Skeletal muscle satellite cell (primary cell): ENCODE data around the gene H6PD.

Experiments
- H3K27me3 ChIP-seq: 2 replicates; pipeline ENCODE4 v1.7.0; 2013; ENCODE audit warnings: low read length; ENCODE audit not compliant: control insufficient read depth, insufficient read depth
- H3K36me3 ChIP-seq: 2 replicates; pipeline ENCODE4 v1.7.0; 2013; ENCODE audit warnings: mild to moderate bottlenecking, control low read depth, low read length; ENCODE audit not compliant: insufficient read depth
- H3K4me1 ChIP-seq: 2 replicates; pipeline ENCODE4 v1.7.0; 2013; ENCODE audit warnings: low read length; ENCODE audit not compliant: control insufficient read depth, insufficient read depth
- H3K4me2 ChIP-seq: 2 replicates; pipeline ENCODE4 v1.7.0; 2013; ENCODE audit warnings: mild to moderate bottlenecking, low read length
- H3K4me3 ChIP-seq: 2 replicates; pipeline ENCODE4 v1.7.0; 2013; ENCODE audit warnings: low read length
- H3K9ac ChIP-seq: 2 replicates; pipeline ENCODE4 v1.7.0; 2013; ENCODE audit warnings: mild to moderate bottlenecking, low read depth, low read length, moderate library complexity
- H3K9me3 ChIP-seq: replicated peaks from 2 replicates; pipeline ENCODE4 v1.7.0; 2013; ENCODE audit warnings: mild to moderate bottlenecking, control low read depth, low read length

The H6PD gene

DNA sequence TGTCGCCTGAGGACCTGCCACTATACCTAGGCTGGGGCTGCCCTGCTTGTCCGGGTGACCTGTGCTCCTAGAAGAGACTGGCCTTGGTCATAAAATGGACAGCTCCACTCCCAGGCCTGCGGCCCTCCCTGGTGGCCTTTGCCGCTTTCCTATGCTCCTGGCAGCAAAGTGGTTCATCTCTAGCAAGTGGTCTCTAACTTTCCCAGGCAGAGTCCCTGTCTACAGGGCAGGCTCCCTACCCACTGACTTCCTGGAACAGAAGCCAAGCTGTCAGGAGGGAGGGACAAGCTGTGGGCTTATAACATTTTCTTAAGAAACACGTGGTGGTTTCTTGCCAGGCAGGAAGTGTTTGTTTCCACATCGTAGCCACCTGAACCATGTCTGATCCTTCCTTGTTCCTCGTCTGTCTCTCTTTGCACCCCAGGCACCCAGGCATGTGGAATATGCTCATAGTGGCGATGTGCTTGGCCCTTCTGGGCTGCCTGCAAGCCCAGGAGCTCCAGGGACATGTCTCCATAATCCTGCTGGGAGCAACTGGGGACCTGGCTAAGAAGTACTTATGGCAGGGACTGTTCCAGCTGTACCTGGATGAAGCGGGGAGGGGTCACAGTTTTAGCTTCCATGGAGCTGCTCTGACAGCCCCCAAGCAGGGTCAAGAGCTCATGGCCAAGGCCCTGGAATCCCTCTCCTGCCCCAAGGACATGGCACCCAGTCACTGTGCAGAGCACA is 10.1 kb downstream of the H6PD start:
- Histone ChIP-seq H3K4me1 (peaks cover 81% of the 10 kb centered on the region), H3K27me3 (no peaks in the 10 kb centered on the region), H3K9ac (no peak overlapping the region), H3K9me3 (no peaks in the 10 kb centered on the region), H3K4me3 (no peak overlapping the region), H3K4me2 (no peak overlapping the region), H3K36me3 (peaks cover 47% of the 10 kb centered on the region)

DNA sequence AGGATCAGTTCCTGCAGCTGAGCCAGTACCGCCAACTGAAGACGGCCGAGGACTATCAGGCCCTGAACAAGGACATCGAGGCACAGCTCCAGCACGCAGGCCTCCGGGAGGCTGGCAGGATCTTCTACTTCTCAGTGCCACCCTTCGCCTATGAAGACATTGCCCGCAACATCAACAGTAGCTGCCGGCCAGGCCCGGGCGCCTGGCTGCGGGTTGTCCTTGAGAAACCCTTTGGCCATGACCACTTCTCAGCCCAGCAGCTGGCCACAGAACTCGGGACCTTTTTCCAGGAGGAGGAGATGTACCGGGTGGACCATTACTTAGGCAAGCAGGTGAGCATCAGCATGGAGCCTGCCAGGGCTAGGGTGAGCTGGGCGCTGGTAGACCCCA is 10.7 kb downstream of the H6PD start:
- Histone ChIP-seq H3K4me3 (no peak overlapping the region), H3K4me2 (no peak overlapping the region), H3K4me1 (peaks cover 81% of the 10 kb centered on the region), H3K9ac (no peak overlapping the region), H3K36me3 (peaks cover 50% of the 10 kb centered on the region), H3K9me3 (no peaks in the 10 kb centered on the region), H3K27me3 (no peaks in the 10 kb centered on the region)

DNA sequence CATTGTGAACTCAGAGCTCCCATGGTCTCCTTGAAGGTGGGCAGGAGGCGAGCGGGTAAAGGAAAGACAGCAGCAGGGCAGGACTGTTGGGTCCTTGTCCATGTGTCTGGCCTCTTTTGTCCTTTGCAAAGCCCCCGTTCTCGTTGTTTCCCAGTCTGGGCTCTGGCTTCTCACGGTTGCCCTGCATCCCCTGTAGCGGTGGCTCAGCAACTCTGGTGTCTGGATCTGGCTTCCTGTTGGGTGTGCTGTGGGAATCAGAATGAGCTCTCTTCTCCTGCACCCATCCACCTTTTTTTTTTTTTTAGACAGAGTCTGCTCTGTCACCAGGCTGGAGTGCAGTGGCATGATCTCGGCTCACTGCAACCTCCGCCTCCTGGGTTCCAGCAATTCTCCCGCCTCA is 11.1 kb downstream of the H6PD start:
- Histone ChIP-seq H3K9ac (no peak overlapping the region), H3K4me3 (no peak overlapping the region), H3K36me3 (peaks cover 52% of the 10 kb centered on the region), H3K4me2 (no peak overlapping the region), H3K4me1 (peaks cover 81% of the 10 kb centered on the region), H3K27me3 (no peaks in the 10 kb centered on the region), H3K9me3 (no peaks in the 10 kb centered on the region)

DNA sequence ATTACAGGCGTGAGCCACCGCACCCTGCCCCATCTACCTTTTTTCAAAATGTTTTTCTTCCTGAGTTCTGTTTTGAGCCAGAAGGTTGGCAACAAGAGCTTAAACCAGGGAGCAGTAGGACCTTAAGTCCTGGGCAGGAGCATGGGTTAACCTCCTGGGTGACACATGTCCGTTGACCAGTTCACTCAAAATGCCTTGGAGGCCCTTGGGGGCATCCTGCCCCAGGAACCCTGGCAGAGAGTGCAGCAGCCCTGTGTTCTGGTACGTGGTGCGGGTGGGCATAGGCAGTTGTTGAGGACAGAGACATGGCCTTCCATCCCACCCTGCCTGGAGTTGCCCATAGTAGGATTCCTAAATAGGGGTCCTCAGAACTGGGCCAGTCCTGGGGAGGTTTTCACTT is 11.6 kb downstream of the H6PD start:
- Histone ChIP-seq H3K9ac (no peak overlapping the region), H3K36me3 (peaks cover 55% of the 10 kb centered on the region), H3K9me3 (no peaks in the 10 kb centered on the region), H3K4me2 (no peak overlapping the region), H3K4me1 (peaks cover 81% of the 10 kb centered on the region), H3K4me3 (no peak overlapping the region), H3K27me3 (no peaks in the 10 kb centered on the region)

DNA sequence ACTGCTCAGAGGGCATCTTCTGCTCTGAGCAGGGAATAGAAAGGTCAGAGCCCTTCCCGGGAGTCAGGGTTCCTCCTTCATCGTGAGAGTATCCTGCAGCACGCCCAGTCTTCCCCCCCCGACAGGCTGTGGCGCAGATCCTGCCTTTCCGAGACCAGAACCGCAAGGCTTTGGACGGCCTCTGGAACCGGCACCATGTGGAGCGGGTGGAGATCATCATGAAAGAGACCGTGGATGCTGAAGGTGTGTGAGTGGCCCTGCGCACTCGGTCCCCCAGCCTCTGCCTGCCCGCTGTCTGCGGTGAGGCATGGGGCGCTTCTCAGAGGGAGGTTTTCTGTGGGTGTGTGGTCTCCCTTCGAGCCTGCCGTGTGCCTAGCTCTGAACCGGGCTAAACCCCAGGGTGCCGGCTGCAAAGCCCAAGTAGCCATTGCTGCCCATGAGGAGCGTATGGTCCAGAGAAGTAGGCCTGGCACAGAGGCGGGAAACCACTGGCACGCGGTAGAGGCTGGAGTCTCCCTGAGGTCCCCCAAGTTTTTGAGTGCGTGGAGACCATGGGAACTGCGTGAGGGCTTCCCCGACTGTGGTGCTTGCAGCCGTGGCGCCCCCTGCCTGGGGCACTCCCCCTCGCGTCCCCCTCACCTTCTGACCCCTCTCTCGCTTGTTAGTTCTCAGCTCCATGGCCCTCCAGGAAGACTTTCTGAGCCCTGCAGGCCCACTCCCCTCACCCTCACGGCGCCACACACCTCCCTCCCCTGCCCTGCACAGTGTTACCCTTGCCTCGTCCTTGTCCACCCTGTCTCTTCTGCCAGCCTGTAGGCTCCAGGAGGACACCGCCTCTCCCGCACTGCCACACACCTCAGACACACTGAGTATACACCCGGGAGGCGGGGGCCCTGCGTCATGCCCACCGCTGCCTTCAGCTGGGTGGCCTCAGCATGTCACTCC is 12.5 kb downstream of the H6PD start:
- Histone ChIP-seq H3K4me3 (no peak overlapping the region), H3K4me1 (peaks cover 74% of the 10 kb centered on the region), H3K36me3 (peaks cover 54% of the 10 kb centered on the region), H3K27me3 (no peaks in the 10 kb centered on the region), H3K9me3 (no peaks in the 10 kb centered on the region), H3K9ac (peak overlapping the region; percentile 79), H3K4me2 (peak overlapping the region; percentile 64)

DNA sequence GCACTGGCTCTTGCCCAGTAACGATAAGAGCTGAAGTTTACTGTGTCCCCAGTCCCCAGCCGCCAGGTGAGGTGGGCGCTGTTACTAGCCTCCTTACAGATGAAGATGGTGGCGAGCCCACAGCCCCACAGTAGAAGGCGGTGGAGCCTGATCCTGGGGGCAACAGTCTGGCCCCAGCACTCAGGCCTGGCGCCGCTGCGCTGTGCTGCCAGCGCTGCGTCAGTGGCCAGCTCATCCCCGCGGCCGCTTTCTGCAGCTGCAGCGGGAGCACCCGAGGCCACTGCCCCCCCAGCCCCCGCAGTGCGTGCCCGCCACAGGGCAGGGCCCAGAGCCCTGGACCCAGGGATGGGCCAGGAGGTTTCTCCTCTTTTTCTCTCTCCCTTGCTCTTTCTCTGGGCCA is 13.3 kb downstream of the H6PD start:
- Histone ChIP-seq H3K4me2 (peak overlapping the region; percentile 64), H3K4me3 (peak overlapping the region; percentile 23), H3K27me3 (no peaks in the 10 kb centered on the region), H3K4me1 (peaks cover 69% of the 10 kb centered on the region), H3K9me3 (no peaks in the 10 kb centered on the region), H3K36me3 (peaks cover 57% of the 10 kb centered on the region), H3K9ac (peak overlapping the region; percentile 79)

DNA sequence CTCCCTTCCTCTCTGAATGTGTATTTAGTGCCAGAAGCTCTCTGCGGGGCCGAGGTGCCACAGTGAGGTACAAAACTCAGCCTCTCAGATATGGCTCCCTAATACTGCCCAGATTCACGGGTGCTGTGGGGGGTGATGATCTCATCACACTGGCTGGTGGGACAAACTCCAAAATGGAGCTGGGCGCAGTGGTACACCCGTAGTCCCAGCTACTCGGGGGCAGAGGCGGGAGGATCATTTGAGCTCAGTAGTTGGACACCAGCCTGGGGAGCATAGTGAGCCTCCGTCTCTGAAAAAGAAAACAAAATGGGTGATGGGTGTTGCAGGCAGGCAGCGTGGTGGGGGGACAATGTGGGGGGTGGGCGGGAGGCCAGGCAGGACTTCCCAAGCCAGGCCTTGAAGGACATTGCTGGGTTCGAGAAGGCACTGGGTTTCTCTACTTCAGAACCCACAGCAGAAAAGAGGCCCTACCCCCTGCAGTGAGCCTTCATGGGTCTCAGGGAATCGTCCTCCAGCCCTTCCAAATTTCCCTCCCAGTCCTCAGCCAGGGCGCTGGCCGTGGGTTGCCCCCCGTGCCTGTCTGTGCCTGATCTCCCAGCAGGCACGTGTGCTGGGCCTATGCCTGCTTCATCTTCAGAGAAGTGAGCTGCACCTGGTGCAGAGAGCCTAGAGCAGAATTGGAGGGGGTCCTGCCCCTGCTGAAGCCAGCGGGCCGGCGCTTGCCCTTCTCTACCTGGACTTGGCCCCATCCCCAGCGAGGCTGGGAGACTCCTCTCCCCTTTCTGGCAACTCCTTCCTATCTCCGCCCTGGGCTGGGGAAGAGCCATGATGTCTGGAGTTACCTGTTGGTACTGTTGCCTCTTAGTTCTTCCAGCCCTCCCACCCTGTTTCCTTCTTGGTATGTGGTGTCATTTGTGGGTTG is 14.0 kb downstream of the H6PD start:
- H3K4me1 ChIP-seq: peaks cover 64% of the 10 kb centered on the region
- no peaks in the 10 kb centered on the region for H3K9me3 ChIP-seq
- no peaks in the 10 kb centered on the region for H3K27me3 ChIP-seq
- peak overlapping the region; percentile 23 for H3K4me3 ChIP-seq
- peak overlapping the region; percentile 79 for H3K9ac ChIP-seq
- H3K36me3 ChIP-seq: peaks cover 56% of the 10 kb centered on the region
- H3K4me2 ChIP-seq: peak overlapping the region; percentile 64

DNA sequence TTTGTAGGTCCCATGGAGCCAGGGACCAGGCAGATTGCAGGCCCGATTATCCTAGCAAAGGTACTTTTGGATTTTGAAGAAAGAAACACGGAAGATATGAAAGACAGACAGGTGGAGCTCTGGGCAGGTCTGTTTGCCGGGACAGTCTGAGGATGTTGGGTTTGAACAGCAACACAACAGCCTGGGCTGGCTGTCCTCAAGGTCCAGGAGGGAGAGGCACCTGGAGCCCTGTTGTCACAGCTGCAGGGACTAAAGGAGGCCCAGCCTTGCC is 14.6 kb downstream of the H6PD start:
- no peaks in the 10 kb centered on the region for H3K9me3 ChIP-seq
- no peak overlapping the region for H3K4me3 ChIP-seq
- peak overlapping the region; percentile 65 for H3K9ac ChIP-seq
- H3K27me3 ChIP-seq: no peaks in the 10 kb centered on the region
- peaks cover 60% of the 10 kb centered on the region for H3K4me1 ChIP-seq
- no peak overlapping the region for H3K4me2 ChIP-seq
- peaks cover 56% of the 10 kb centered on the region for H3K36me3 ChIP-seq

DNA sequence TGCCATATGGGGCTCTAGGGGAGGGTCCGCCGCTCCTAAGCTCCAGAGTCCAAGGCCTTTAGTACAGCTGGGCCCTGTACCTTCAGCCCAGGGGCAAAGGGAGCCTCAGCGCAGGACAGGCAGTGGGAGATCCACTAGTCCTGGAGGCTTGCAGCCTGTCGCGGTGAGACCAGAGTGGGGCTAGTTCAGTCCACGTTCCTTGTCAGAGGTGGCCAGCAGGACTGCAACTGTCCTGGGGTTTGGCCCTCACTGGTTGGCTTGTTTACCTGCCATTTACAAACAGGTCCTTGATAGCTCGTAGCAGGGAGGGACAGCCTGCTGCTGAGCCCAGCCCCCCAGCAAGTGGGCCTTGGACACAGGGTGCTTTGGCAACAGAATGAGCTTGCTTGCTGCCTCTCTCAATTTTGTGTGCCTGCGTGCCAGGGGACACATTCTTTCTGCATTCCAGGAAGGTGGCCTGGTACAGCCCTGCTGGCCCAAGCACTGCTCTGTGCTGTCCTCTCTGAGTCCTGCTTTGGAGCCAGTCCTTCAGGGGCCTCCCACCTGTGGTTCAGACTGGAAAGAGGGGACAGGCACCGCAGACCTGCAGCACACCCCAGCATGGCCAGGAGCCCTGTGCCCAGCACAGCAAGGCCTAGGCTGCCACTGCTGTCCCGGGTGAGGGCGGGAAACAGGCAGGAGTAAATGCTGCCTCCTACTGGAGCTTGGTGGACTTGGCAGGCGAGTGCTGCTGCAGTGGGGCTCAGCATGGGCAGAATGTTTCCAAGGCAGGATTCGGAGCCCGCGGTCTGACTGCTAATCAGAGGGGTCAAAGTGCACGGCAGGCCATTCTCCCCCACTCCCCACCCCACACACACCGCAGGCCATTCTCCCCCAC is 15.2 kb downstream of the H6PD start:
- Histone ChIP-seq H3K36me3 (peaks cover 55% of the 10 kb centered on the region), H3K4me2 (peak overlapping the region; percentile 43), H3K9me3 (no peaks in the 10 kb centered on the region), H3K9ac (peak overlapping the region; percentile 65), H3K4me1 (peaks cover 54% of the 10 kb centered on the region), H3K27me3 (no peaks in the 10 kb centered on the region), H3K4me3 (no peak overlapping the region)

DNA sequence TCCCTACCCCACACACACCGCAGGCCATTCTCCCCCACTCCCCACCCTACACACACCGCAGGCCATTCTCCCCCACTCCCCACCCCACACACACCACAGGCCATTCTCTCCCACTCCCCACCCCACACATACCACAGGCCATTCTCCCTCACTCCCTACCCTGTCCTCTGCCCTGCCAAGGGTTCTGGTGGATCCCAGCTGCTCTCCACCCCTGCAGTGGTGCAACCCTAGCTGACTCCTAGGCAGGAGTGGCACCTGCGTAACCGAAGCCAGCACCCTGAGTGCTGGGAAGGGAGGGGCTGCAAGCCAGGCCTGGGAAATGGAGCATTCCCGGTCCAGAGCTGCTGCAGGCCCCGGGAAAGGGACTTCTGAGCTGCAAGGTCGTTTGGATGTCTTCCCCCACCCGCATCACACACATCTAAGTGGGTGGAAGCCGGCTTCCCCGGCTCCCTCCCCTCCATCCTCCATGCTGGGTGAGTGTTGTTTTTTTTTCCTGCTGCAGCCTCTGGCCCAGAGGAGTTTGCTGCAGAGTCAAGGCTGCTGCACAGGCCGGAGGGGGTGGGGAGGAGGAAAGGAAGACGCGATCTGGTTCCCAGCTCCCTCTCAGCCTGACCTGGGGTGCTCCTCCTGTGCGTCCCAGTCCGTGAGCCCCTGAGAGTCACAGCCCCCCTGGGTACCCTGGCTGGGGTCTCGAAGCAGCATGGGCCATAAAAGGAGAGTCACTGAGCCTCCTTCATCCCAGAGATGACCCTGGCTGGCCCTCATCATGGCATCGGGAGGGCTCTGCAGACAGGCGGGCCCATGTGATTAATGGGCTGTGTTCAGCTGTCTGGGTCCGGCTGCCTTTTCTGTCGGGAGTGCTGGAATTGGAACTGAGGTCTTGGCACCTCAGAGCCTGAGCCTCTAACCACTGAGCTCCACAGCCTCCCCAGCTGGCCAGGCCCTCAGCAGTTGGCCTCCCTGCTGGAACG is 16.1 kb downstream of the H6PD start:
- Histone ChIP-seq H3K4me1 (peaks cover 52% of the 10 kb centered on the region), H3K4me2 (peak overlapping the region; percentile 17), H3K36me3 (peaks cover 48% of the 10 kb centered on the region)

More for the DNA sequence above, 16.1 kb downstream of the H6PD start:
- Histone ChIP-seq H3K9ac (peak overlapping the region; percentile 49), H3K27me3 (no peaks in the 10 kb centered on the region), H3K9me3 (no peaks in the 10 kb centered on the region), H3K4me3 (no peak overlapping the region)
